GM12892 (cell line): ENCODE measurements around the gene MRGPRE.

ENCODE experiments used
- POLR2A ChIP-seq: IDR thresholded peaks from 2 replicates; pipeline ENCODE4 v1.6.1; 2011; ENCODE audit warnings: low read depth, low read length, control low read depth
- POLR2AphosphoS5 ChIP-seq: IDR thresholded peaks from 2 replicates; pipeline ENCODE4 v1.6.1; 2011; ENCODE audit warnings: low read depth, low read length, control low read depth

DNA sequence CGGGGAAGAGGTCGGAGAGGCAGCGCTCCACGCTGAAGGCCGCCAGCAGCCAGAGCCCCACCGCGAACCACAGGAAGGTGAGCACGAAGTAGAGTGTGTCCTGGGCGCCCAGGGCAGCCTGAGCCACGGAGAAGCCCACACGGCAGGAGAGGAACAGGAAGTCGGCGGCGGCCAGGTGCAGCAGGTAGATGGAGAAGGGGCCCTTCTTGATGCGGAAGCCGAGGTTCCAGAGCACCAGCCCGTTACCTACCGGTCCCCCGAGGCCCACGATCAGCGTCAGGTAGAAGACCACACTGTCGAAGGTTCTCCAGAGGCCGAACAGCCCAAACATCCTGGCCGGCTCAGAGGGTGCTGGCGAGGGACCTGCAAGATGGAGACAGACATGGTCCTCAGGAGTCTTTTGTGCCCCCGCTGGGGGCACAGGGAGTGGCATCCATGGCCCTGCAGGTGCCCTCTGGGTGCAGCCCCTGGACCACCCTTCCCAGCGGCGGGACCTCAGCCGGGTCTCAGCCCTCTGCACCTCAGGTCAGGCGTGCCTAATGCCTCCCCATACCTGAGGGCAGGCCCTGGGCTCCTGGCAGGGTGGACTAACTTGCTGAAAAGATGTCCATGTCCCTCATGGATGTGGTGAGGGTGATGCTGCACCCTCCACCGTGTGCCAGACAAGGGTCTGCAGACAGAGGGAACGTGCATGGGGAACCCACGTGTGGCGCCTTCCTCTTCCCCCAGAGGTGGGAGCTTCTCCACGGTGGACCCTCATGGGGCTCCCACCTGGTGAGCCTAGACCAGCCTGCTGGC, 13.5 kb downstream of the MRGPRE start, which contains the start of gene MRGPRG:
- TF ChIP-seq POLR2A (no peak), POLR2AphosphoS5 (no peak)
